Measurements from ENCODE around the gene PGAP6. TPM values are rescaled to one million over a fixed set of nuclear protein-coding genes. Genes with fewer than 3 reads are reported as not detected.

PGAP6 gene
- total RNA-seq, 4 donors from 2014 or later, result 18.3 to 43.5 (median 28.3) TPM

DNA sequence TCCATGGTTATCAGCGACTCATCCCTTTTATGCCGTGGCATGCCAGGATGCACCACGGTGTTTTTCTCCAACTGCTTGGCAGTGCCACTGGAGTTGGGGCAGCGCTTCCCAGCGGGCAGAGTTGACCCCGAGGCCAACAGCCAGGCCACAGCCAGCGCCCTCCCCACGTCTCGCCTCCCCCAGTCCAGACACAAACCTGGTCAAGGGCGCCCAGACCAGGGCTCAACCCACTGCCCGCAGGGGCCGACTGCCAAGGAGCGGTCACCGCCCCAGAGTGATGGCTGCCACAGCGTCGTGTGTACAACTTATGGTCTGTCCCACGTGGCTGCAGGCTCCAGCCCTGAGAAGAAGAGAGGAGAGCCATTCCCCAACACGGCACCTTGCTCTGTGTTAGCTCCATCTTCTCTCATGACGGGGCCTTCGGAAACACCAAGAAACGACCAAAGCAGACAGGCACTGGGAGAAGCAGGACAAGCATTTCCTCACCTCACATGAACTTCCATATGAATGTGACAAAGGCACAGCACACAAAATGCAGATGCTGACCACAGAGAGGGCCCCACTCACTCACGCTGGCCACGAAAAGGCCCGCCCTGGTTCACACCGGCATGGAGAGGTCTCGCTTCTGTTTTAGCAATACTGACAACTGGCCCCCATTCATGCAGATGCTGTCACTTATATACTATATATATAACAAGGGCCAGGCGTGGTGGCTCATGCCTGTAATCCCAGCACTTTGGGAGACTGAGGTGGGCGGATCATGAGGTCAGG, 56.2 kb downstream of the PGAP6 start:
- TF ChIP-seq, protein P1, sequence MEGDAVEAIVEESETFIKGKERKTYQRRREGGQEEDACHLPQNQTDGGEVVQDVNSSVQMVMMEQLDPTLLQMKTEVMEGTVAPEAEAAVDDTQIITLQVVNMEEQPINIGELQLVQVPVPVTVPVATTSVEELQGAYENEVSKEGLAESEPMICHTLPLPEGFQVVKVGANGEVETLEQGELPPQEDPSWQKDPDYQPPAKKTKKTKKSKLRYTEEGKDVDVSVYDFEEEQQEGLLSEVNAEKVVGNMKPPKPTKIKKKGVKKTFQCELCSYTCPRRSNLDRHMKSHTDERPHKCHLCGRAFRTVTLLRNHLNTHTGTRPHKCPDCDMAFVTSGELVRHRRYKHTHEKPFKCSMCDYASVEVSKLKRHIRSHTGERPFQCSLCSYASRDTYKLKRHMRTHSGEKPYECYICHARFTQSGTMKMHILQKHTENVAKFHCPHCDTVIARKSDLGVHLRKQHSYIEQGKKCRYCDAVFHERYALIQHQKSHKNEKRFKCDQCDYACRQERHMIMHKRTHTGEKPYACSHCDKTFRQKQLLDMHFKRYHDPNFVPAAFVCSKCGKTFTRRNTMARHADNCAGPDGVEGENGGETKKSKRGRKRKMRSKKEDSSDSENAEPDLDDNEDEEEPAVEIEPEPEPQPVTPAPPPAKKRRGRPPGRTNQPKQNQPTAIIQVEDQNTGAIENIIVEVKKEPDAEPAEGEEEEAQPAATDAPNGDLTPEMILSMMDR (IDR thresholded peaks at IDR 0.05; ENCODE audit: low read depth), result no peak

DNA sequence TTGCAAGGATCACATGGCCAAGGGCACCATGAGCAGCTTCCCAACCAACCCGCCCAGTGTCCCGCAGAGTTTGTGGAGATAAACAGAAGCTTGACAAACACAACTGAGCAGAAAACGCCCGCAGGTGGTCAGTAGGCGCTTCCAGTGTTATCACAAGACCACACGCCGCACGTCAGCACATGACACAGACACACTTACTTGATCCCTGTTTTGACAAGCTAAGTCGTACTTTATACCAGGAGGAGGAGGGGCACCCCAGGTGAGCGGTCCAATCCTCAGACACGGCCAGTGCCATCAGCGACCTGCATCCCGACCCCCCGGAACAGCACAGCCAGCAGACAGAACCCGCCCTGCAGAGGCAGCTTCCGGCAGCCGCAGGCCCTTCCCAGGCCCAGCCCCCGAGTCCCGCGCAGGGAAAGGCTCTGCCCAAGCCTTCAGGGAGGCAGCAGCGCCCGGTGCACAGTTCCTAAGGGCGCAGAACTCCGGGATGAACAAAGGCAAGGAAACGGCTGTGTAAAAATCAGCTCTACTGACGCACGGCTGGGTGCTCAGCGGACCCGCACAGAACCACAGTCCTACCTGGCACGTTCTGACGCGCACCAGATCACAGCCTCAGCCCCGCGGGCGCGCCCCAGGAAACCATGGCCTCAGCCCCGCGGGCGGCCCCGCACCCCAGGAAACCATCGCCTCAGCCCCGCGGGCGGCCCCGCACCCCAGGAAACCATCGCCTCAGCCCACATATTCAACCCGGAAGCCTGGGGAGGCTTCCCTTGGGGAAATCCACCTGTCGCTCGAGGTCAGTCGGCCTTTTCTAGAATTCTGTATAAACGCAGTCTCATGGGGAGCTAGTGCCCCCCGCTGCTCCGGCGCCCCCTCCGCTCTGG, 57.1 kb downstream of the PGAP6 start:
- TF ChIP-seq, protein P1 (IDR thresholded peaks at IDR 0.05; ENCODE audit: low read depth), result no peak

DNA sequence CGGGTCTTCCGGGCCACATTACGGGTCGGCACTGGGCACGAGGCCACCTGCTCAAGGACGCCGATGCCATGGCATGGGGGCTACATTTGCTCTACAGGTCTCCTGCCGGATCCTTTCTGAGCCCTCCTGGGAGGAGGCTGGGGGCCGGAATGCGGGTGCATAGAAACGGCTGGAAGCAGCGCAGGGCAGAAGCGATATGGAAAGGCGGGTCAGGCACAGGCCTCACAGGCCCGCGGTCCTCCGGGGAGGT, 57.7 kb downstream of the PGAP6 start:
- TF ChIP-seq, protein P1 (IDR thresholded peaks at IDR 0.05; ENCODE audit: low read depth), result no peak

DNA sequence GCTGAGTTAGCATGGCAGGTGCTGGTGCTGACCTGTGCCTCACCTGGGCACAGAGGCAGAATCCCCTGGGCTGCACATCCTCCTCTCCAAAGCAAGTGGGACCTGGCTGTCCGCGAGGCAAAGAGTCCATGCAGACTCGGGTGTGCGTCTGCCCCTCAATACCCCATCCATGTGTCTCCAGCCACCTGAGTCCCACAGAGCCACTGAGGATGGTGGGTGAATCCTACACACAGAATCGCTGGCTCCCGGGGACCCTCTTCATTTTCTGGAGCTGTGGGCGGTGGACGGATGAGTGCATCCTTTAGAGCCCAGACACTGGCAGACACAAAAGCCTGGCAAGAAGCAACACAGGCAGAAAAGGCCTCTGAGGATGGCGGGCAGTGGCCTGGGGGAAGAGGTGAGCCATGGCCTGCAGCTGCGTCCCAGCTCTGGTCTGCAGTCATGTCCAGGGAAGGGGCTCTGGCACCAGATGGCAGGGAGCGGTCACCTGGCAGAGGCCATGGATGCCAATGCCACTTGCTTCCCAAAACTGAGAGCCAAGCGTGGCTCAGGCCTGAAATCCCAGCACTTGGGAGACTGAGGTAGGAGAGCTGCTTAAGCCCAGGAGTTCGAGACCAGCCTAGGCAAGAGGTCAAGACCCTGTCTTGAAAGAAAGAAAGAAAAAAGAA, 59.2 kb downstream of the PGAP6 start:
- TF ChIP-seq, protein P1 (IDR thresholded peaks at IDR 0.05; ENCODE audit: low read depth), result no peak

DNA sequence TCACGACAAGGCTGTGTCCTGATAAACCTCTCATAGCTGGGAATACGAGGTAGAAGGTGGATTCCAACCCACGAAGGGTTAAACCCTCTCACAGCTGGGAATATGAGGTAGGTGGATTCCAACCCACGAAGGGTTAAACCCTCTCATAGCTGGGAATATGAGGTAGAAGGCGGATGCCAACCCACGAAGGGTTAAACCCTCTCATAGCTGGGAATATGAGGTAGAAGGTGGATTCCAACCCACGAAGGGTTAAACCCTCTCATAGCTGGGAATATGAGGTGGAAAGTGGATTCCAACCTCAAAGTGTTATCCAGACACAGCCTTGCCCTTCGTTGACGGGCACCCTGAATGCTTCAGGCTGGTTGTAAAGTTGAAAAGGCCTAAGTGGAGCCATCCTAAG, 60.2 kb downstream of the PGAP6 start:
- TF ChIP-seq, protein P1 (IDR thresholded peaks at IDR 0.05; ENCODE audit: low read depth), result no peak

Other genes with a start within 250 kb of the PGAP6 start
- gene NPRL3, start 243.3 kb downstream of the PGAP6 start, total RNA-seq, result 10 to 100 TPM; 18.7 to 39.2 (median 24.7) TPM
- gene HBZ, start 229.3 kb downstream of the PGAP6 start, total RNA-seq, result 1 to 10 TPM in 1 of 4 donors, under 1 TPM in 1, not detected in 2; 0.88 to 3.0 TPM
- gene HBM, start 216.0 kb downstream of the PGAP6 start, total RNA-seq, result 1 to 10 TPM in 2 of 4 donors, not detected in 2; 1.3 to 2.4 TPM
- gene HBA2, start 209.1 kb downstream of the PGAP6 start, total RNA-seq, result 100 to 1,000 TPM in 2 of 4 donors, 10 to 100 TPM in 2; 25.2 to 313 (median 90.4) TPM
- 10 to 100 TPM; 11.9 to 71.7 (median 41.0) TPM for gene HBA1, start 205.3 kb downstream of the PGAP6 start, total RNA-seq
- gene HBQ1, start 201.5 kb downstream of the PGAP6 start, total RNA-seq, result not detected
- 100 to 1,000 TPM in 2 of 4 donors, 10 to 100 TPM in 2; 73.9 to 133 (median 94.1) TPM for gene LUC7L, start 152.5 kb downstream of the PGAP6 start, total RNA-seq
- 100 to 1,000 TPM in 1 of 4 donors, 10 to 100 TPM in 3; 43.4 to 117 (median 50.2) TPM for gene FAM234A, start 147.2 kb downstream of the PGAP6 start, total RNA-seq
- 10 to 100 TPM in 2 of 4 donors, 1 to 10 TPM in 2; 6.2 to 20.2 (median 11.4) TPM for gene RGS11, start 106.0 kb downstream of the PGAP6 start, total RNA-seq
- not detected for gene ARHGDIG, start 101.4 kb downstream of the PGAP6 start, total RNA-seq
- under 1 TPM in 2 of 4 donors, not detected in 2; 0.22 to 0.94 TPM for gene PDIA2, start 98.8 kb downstream of the PGAP6 start, total RNA-seq
- gene AXIN1, start 29.3 kb downstream of the PGAP6 start, total RNA-seq, result 10 to 100 TPM; 11.1 to 19.0 (median 15.0) TPM
- 10 to 100 TPM; 37.3 to 59.9 (median 47.5) TPM for gene MRPL28, start 11.4 kb downstream of the PGAP6 start, total RNA-seq
- 100 to 1,000 TPM in 2 of 4 donors, 10 to 100 TPM in 2; 62.1 to 120 (median 96.5) TPM for gene NME4, start 15.2 kb upstream of the PGAP6 start, total RNA-seq
- gene DECR2, start 19.9 kb upstream of the PGAP6 start, total RNA-seq, result 10 to 100 TPM in 3 of 4 donors, 1 to 10 TPM in 1; 9.8 to 54.8 (median 20.3) TPM
- gene RAB11FIP3, start 43.7 kb upstream of the PGAP6 start, total RNA-seq, result 10 to 100 TPM; 10.9 to 35.0 (median 21.0) TPM
- gene CAPN15, start 145.7 kb upstream of the PGAP6 start, total RNA-seq, result 10 to 100 TPM in 3 of 4 donors, 1 to 10 TPM in 1; 7.6 to 30.0 (median 13.3) TPM
- gene PRR35, start 178.4 kb upstream of the PGAP6 start, total RNA-seq, result not detected
- 1 to 10 TPM in 2 of 4 donors, under 1 TPM in 1, not detected in 1; 0.85 to 3.8 (median 2.0) TPM for gene NHLRC4, start 185.0 kb upstream of the PGAP6 start, total RNA-seq
- gene PIGQ, start 188.0 kb upstream of the PGAP6 start, total RNA-seq, result 10 to 100 TPM in 3 of 4 donors, 1 to 10 TPM in 1; 9.5 to 42.0 (median 16.4) TPM
- gene RAB40C, start 208.1 kb upstream of the PGAP6 start, total RNA-seq, result 10 to 100 TPM in 2 of 4 donors, 1 to 10 TPM in 2; 7.7 to 32.2 (median 12.3) TPM
- gene WFIKKN1, start 249.0 kb upstream of the PGAP6 start, total RNA-seq, result 1 to 10 TPM in 1 of 4 donors, not detected in 3; 1.5 TPM